ENCODE measurements around the gene TCP11L1.
"Not testable (repeated sequence)": the region's sequence is repeated elsewhere in the genome, so short reads cannot be mapped to it uniquely, and the experiment has no call there.

Gene TCP11L1

DNA sequence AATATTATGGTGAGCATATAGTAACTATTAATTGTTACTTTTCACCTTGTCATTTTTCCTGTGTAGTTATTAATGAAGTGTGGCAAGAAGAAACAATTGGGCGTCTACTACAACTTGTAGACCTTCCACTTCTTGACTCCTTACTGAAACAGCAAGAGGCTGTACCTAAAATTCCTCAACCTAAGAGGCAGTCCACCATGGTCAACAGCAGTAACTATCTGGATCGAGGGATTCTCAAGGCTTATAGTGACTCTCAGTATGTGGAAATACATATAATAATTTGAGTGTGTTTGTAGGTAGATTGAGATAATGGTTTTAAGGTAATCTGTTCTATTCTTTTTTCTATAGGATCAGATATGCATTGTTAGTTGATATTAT lies 10.8 kb upstream of the TCP11L1 start:
- Histone ChIP-seq H3K4me3 (ENCODE audit: low read depth in 1 of 2, low read length in 1 of 2) (no peak overlapping the region), H3K36me3 (no peaks in the 10 kb centered on the region), H3K27me3 (no peaks in the 10 kb centered on the region), H3K4me1 (ENCODE audit: control insufficient read depth in 1 of 2, insufficient read depth in 1 of 2, low read depth in 1 of 2, low read length in 1 of 2) (no peaks in the 10 kb centered on the region), H3K9me3 (no peaks in the 10 kb centered on the region), H3K27ac (no peak overlapping the region)
- TF ChIP-seq, protein P1, sequence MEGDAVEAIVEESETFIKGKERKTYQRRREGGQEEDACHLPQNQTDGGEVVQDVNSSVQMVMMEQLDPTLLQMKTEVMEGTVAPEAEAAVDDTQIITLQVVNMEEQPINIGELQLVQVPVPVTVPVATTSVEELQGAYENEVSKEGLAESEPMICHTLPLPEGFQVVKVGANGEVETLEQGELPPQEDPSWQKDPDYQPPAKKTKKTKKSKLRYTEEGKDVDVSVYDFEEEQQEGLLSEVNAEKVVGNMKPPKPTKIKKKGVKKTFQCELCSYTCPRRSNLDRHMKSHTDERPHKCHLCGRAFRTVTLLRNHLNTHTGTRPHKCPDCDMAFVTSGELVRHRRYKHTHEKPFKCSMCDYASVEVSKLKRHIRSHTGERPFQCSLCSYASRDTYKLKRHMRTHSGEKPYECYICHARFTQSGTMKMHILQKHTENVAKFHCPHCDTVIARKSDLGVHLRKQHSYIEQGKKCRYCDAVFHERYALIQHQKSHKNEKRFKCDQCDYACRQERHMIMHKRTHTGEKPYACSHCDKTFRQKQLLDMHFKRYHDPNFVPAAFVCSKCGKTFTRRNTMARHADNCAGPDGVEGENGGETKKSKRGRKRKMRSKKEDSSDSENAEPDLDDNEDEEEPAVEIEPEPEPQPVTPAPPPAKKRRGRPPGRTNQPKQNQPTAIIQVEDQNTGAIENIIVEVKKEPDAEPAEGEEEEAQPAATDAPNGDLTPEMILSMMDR (IDR thresholded peaks at IDR 0.05), result no peak

DNA sequence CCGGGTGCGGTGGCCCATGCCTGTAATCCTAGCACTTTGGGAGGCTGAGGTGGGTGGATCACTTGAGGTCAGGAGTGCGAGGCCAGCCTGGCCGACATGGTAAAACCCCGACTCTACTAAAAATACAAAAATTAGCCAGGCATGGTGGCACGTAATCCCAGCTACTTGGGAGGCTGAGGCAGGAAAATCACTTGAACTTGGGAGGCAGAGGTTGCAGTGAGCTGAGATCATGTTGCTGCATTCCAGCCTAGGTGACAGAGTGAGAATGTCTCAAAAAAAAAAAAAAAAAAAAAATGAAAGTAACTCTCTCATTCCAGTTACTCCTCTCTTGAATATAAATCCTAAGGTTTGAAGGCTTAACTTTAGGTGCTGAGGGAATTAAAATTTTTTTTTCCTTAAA lies 10.2 kb upstream of the TCP11L1 start:
- H3K4me1 ChIP-seq (ENCODE audit: control insufficient read depth in 1 of 2, insufficient read depth in 1 of 2, low read depth in 1 of 2, low read length in 1 of 2); H3K9me3 ChIP-seq; H3K4me3 ChIP-seq (ENCODE audit: low read depth in 1 of 2, low read length in 1 of 2); H3K27ac ChIP-seq; H3K36me3 ChIP-seq; H3K27me3 ChIP-seq: not testable (repeated sequence)

DNA sequence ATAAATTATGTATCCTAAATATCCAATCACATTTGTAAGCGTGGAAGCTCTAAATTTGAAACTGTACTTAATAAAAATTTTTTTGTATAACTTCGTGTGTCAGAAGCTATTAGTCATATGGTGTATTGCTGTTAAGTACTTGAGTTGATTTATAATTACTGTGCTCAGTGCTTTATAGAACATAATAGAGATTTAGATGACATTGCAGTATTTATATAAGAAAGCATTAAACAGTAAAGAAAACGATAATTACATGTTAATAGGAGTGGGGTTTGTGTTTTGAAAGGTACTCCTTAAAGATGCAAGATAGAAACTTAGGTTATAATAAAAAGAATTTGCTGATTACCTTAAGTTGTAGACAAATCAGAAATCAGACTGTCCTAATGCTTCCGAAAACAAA lies 5.9 kb upstream of the TCP11L1 start:
- Histone ChIP-seq H3K27ac (no peak overlapping the region), H3K36me3 (no peaks in the 10 kb centered on the region), H3K4me3 (ENCODE audit: low read depth in 1 of 2, low read length in 1 of 2) (no peak overlapping the region), H3K9me3 (no peaks in the 10 kb centered on the region), H3K4me1 (ENCODE audit: control insufficient read depth in 1 of 2, insufficient read depth in 1 of 2, low read depth in 1 of 2, low read length in 1 of 2) (peaks cover 0 to under 1% of the 10 kb centered on the region in 2 experiments), H3K27me3 (no peaks in the 10 kb centered on the region)
- TF ChIP-seq, protein P1 (IDR thresholded peaks at IDR 0.05), result no peak

- TF ChIP-seq, protein P1 (IDR thresholded peaks at IDR 0.05), result no peak
- Histone ChIP-seq H3K9me3 (no peaks in the 10 kb centered on the region), H3K27me3 (no peaks in the 10 kb centered on the region), H3K4me1 (ENCODE audit: control insufficient read depth in 1 of 2, insufficient read depth in 1 of 2, low read depth in 1 of 2, low read length in 1 of 2) (peaks cover 2 to 7% of the 10 kb centered on the region in 2 experiments), H3K36me3 (no peaks in the 10 kb centered on the region), H3K4me3 (ENCODE audit: low read depth in 1 of 2, low read length in 1 of 2) (no peak overlapping the region), H3K27ac (no peak overlapping the region)
These were observed 4.4 kb upstream of the TCP11L1 start for GRCh38 chr11:33035011-33035410.

GRCh38 chr11:33040033-33040861 lies 875 bp downstream of the TCP11L1 start:
- Histone ChIP-seq H3K36me3 (peaks cover 13% of the 10 kb centered on the region), H3K9me3 (no peaks in the 10 kb centered on the region), H3K27ac (peak overlapping the region; percentile 88), H3K4me1 (ENCODE audit: control insufficient read depth in 1 of 2, insufficient read depth in 1 of 2, low read depth in 1 of 2, low read length in 1 of 2) (peaks cover 14 to 19% of the 10 kb centered on the region in 2 experiments), H3K4me3 (ENCODE audit: low read depth in 1 of 2, low read length in 1 of 2) (peak overlapping the region; percentile 94 to 97), H3K27me3 (no peaks in the 10 kb centered on the region)
- TF ChIP-seq, protein P1 (IDR thresholded peaks at IDR 0.05), result no peak

GRCh38 chr11:33040862-33041453 lies 1.6 kb downstream of the TCP11L1 start:
- Histone ChIP-seq H3K9me3 (no peaks in the 10 kb centered on the region), H3K27ac (peak overlapping the region; percentile 88), H3K4me3 (ENCODE audit: low read depth in 1 of 2, low read length in 1 of 2) (peak overlapping the region; percentile 94 to 97), H3K4me1 (ENCODE audit: control insufficient read depth in 1 of 2, insufficient read depth in 1 of 2, low read depth in 1 of 2, low read length in 1 of 2) (peaks cover 14 to 19% of the 10 kb centered on the region in 2 experiments), H3K36me3 (peaks cover 13% of the 10 kb centered on the region), H3K27me3 (no peaks in the 10 kb centered on the region)
- TF ChIP-seq, protein P1 (IDR thresholded peaks at IDR 0.05), result no peak

Data from neutrophil (primary cell).